SK-N-MC (cell line): ENCODE measurements around the gene ZNF644.

Source experiments
- EZH2 ChIP-seq: fragments of 200-600 bp; sonication (generic); IDR thresholded peaks from one replicate; pipeline ENCODE4 v1.6.1; 2017; ENCODE audit warnings: antibody characterized with exemption
- FOXP2 ChIP-seq: optimal IDR thresholded peaks from 2 replicates; pipeline ENCODE3; 2011; ENCODE audit warnings: mild to moderate bottlenecking, moderate library complexity; ENCODE audit not compliant: insufficient read depth; ENCODE audit errors: extremely low read length, control extremely low read depth
- POLR2AphosphoS5 ChIP-seq: IDR thresholded peaks from 2 replicates; pipeline ENCODE4 v1.6.1; 2012; ENCODE audit warnings: mild to moderate bottlenecking, low read depth, low read length, borderline replicate concordance

DNA sequence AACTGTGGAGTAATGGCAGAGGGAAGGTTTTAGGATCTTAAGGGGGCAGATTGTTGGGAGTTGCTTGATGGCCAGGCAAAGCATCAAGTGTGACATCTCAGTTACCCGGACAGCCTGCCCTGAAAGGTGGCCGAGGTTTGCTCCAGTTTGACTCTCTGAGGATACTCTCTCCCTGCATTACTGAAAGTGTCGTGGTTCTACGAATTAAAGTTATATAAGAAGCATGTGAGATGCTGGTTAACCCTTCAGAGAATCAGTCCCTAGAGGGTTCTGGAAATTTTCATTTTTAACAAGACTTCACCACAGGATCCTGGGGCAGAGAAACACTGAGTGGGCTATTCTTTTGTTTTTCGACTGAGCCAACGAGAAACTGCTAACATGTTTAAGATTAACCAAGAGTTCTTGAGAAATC is 689 bp upstream of the ZNF644 start:
- TF ChIP-seq POLR2AphosphoS5 = no peak
- TF ChIP-seq EZH2 = no peak
- TF ChIP-seq FOXP2 = no peak
